Activated CD4-positive, alpha-beta T cell treated with anti-CD3 and anti-CD28 coated beads, Interleukin-2, amount 50 U/mL, for 24 hours (primary cell): Measurements from ENCODE around the gene LRPAP1.
"Not testable (repeated sequence)": the region's sequence is repeated elsewhere in the genome, so short reads cannot be mapped to it uniquely, and the experiment has no call there.

Experiments
- DNase-seq, 2 donors: peaks; one replicate each; pipeline ENCODE4 v3.0.0-alpha.2; 2020; ENCODE audit warnings: low read depth in 1 of 2, low spot score in 1 of 2

The LRPAP1 gene, protein sequence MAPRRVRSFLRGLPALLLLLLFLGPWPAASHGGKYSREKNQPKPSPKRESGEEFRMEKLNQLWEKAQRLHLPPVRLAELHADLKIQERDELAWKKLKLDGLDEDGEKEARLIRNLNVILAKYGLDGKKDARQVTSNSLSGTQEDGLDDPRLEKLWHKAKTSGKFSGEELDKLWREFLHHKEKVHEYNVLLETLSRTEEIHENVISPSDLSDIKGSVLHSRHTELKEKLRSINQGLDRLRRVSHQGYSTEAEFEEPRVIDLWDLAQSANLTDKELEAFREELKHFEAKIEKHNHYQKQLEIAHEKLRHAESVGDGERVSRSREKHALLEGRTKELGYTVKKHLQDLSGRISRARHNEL

GRCh38 chr4:3531879-3532750 lies at the start of gene LRPAP1:
Gene LRPAP1 (minus strand): TSS chr4:3532422. CDS start chr4:3532412, 10 bp downstream.
- peak; percentile 75 to 83 for DNase-seq

- DNase-seq: not testable (repeated sequence)
These were observed 49.3 kb upstream of the LRPAP1 start for GRCh38 chr4:3581334-3582090.

- not testable (repeated sequence) for DNase-seq
These were observed 48.6 kb upstream of the LRPAP1 start for GRCh38 chr4:3580859-3581258.

DNA sequence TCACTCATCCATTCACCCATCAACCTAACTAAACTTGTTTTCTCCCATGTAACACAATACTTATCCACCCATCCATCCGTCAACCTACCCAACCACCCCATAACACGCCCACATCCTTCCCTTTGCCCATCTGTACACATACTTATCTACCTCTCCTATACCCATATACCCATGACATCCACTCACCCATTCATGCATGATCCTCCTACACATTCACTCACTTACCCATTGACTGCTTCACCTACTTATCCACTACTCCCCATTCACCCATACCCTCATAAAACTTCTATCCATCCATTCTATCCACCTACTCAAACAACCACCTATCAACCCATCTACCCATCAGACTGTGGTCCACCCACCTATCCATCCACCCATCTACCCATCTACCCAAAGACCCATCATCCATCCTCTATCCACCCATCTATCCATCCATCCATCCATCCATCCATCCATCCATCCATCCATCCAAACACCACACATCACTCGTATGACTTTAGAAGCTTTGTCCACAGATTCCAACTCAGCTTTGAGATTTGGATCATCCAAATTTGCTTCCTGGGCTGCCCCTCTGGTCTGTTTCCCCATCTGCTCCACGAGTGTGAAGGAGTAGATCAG lies 46.4 kb upstream of the LRPAP1 start:
- DNase-seq: not testable (repeated sequence)

GRCh38 chr4:3578052-3578451 lies 45.8 kb upstream of the LRPAP1 start:
- not testable (repeated sequence) for DNase-seq

DNA sequence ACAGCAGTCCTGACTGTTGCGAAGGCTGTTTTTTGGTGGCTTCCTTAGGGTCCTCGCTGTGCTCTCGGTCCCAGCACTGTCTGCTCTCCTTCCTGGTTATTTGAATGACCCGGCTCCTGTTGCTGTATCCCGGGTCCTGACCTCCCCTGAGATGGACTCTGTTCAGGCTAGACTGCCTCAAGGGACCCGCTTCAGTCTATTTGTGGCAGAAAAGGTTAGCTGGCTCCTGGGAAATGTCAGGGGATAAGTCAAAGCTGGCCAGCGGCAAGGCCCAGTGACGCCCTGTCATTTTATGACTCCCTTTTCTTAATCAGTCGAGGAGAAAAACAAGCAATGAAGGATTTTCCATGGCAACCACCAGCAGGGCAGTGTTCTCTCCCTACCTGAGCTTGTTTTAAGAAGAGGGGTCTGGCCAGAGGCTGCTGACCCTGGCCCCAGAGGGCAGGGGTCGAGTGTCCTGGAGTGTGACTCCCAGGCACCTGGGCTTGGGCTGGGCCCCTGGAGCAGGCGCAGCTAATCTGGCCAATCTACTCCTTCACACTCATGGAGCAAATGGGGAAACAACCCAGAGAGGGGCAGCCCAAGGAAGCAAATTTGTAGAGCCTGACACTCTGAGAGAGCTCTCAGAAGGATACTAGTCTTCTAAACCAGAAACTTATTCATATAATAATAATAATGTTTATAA lies 45.1 kb upstream of the LRPAP1 start:
- not testable (repeated sequence) for DNase-seq

GRCh38 chr4:3576533-3577207 lies 44.4 kb upstream of the LRPAP1 start:
- not testable (repeated sequence) for DNase-seq

DNA sequence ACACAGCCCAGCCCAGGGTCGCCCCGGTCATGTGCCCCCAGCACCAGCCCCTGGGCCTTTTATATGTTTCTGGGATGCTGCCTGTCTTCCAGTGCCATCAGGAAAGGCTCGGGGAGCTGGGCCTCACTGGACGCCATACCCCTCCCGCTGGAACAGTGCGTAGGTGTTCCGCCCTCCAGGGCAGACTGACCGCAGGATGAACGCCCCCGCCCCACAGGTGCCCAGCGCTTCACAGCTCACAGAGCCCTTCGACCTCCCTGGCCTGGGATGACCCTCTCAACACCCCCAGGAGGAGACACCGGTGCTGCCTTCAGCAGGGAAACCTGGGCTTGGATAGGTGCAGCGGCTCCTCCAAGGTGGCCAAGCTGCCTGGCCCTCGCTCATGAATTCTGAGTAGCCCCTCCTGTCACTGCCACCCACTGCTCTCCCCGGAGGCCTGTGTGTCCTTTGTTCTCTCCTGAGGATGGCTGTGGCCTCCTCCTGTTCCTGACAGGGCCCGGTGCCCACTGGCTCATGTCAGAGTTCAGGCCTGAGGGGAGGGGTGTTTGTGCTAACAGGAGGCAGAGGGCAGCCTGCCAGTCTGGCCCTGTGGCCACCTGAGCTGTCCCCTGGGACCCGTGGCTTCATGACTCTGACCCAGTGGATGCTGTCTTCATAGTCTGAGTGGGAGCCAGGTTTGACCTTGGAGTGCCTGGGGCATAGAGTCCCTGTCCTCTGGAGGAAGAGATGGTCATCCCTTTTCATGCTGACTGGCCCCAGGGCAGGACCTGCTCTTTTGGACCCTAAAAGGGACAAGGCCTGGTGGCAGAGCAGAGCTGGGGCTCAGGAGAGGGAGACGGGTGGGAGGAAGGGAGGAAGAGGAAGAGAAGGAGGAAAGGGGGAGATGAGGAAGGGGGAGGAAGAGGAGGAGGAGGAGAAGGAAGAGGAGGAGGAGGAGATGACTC lies 43.5 kb upstream of the LRPAP1 start:
- not testable (repeated sequence) for DNase-seq

- not testable (repeated sequence) for DNase-seq
These were observed 42.6 kb upstream of the LRPAP1 start for GRCh38 chr4:3574865-3575264.

GRCh38 chr4:3574346-3574745 lies 42.1 kb upstream of the LRPAP1 start:
- not testable (repeated sequence) for DNase-seq

GRCh38 chr4:3573131-3573530 lies 40.9 kb upstream of the LRPAP1 start:
- DNase-seq: no peak

GRCh38 chr4:3572363-3572762 lies 40.1 kb upstream of the LRPAP1 start:
- DNase-seq: no peak

- no peak for DNase-seq
These were observed 39.7 kb upstream of the LRPAP1 start for GRCh38 chr4:3571921-3572320.

DNA sequence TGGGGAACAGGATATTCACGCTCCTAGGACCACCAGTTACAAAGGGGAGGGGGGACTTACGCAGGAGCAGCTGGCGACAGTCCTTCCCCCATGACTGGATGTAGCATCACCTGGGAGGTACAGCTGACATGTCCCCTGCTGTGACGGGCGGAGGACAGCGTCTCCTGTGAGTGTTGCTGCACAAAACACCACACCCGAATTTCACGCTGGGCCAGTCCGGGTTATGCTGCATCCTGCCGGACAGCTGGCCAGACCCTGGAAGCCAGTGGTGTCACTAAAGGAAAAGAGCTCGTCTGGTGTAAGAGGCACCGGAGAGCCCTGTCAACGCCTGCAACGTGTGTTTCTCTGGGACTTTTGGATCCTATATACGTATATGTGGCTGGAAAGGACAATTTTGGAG lies 38.7 kb upstream of the LRPAP1 start:
- DNase-seq: not testable (repeated sequence)

GRCh38 chr4:3569611-3570010 lies 37.4 kb upstream of the LRPAP1 start:
- not testable (repeated sequence) for DNase-seq

GRCh38 chr4:3566701-3567100 lies 34.5 kb upstream of the LRPAP1 start:
- DNase-seq: not testable (repeated sequence)

DNA sequence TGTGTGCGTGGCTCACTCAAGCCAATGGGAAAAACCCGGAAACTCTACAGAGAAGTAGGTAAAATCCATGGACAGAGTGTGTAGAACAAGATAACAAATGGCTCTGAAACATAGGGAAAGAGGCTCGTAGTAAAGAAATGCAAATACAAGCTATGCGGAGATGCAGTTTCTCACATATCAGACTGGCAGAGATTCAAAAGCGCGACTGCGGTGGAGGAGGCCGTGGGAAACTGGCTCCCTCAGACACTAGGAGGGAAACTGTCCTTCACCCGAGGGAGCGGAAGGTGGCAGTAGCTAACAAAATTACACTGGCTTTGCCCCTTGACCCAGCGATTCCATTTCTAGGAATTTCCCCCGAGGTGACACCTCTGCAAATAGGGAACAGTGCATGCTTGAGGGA lies 34.1 kb upstream of the LRPAP1 start:
- DNase-seq: not testable (repeated sequence)

GRCh38 chr4:3564948-3565347 lies 32.7 kb upstream of the LRPAP1 start:
- not testable (repeated sequence) for DNase-seq

- no peak for DNase-seq
These were observed 31.2 kb upstream of the LRPAP1 start for GRCh38 chr4:3563403-3563802.
